K562 (cell line): ENCODE data around the gene MRTFB. TPM values are rescaled to one million over a fixed set of nuclear protein-coding genes. Genes with fewer than 3 reads are reported as not detected.

Source experiments
- ATAC-seq: fragments of 200-7000 bp; cut with Tn5 transposase; 3 replicates; pipeline ENCODE4 v1.9.1; 2020; ENCODE audit warnings: moderate library complexity
- BruUV-seq: library from RNA; stranded (reverse); fragments of 400-500 nt; replicated peaks from 2 replicates; lab custom pipeline; 2021; lab: Mats Ljungman, UMichigan
- CTCF ChIA-PET: fragments of 300-600 bp; formaldehyde crosslinking; extraction: SDS; loops from one replicate; lab custom pipeline; 2021; ENCODE audit warnings: low intra/inter-chr PET ratio; lab: Yijun Ruan, JAX
- POLR2A ChIA-PET: fragments of 300-600, 350-650 bp; sonication (Branson Sonifier 250); formaldehyde crosslinking; extraction: SDS; loops from one replicate; lab custom pipeline; 2021; ENCODE audit warnings: antibody characterized with exemption, inconsistent platforms; lab: Yijun Ruan, JAX
- DNase-seq, 4 experiments: peaks; one replicate each; pipeline versions ENCODE4 v3.0.0 to v3.0.0-alpha.2; 2011 to 2018; ENCODE audit warnings: low spot score in 3 of 4, mixed read lengths in 3 of 4; ENCODE audit errors: extremely low read depth in 1 of 4
- FAIRE-seq: peaks from 2 replicates; lab custom pipeline; 2011; peaks lifted over from hg19 to GRCh38; lab: Jason Lieb, UNC
- H2AFZ ChIP-seq: 2 replicates; pipeline ENCODE4 v1.6.0; 2011; ENCODE audit warnings: low read depth, low read length, control low read depth, inconsistent platforms
- H3K27ac ChIP-seq: fragments of 200-600 bp; 3 replicates; pipeline ENCODE4 v1.8.0; 2011; ENCODE audit warnings: low read depth, mild to moderate bottlenecking, control low read depth, inconsistent platforms, low read length, moderate library complexity, mixed read lengths; ENCODE audit errors: extremely low read depth
- H3K27me3 ChIP-seq, 2 experiments: fragments of 300-600 bp in 1 of 2; 2 replicates in 1 of 2; 3 replicates in 1 of 2; pipeline versions ENCODE4 v1.6.0 to v1.8.0; 2011; ENCODE audit warnings: inconsistent platforms in 2 of 2, low read length in 2 of 2, mild to moderate bottlenecking in 1 of 2, mixed read lengths in 1 of 2, moderate library complexity in 1 of 2; ENCODE audit not compliant: control insufficient read depth in 2 of 2, insufficient read depth in 2 of 2
- H3K36me3 ChIP-seq: fragments of 300-600 bp; 3 replicates; pipeline ENCODE4 v1.8.0; 2011; ENCODE audit warnings: mild to moderate bottlenecking, low read length, inconsistent platforms; ENCODE audit not compliant: control insufficient read depth, insufficient read depth
- H3K4me1 ChIP-seq, 2 experiments: fragments of 200-600 bp in 1 of 2; replicated peaks in 1 of 2; 2 replicates in 1 of 2; 3 replicates in 1 of 2; pipeline versions ENCODE4 v1.5.1 to v1.8.0; 2011; ENCODE audit warnings: inconsistent platforms in 2 of 2, low read length in 2 of 2, mild to moderate bottlenecking in 1 of 2, mixed read lengths in 1 of 2, moderate library complexity in 1 of 2; ENCODE audit not compliant: control insufficient read depth in 2 of 2, insufficient read depth in 2 of 2
- H3K4me2 ChIP-seq: 2 replicates; pipeline ENCODE4 v1.6.1; 2011; ENCODE audit warnings: low read length, control low read depth, inconsistent platforms, mixed read lengths; ENCODE audit not compliant: insufficient read depth
- H3K4me3 ChIP-seq: fragments of 200-600 bp; sonication (generic), shearing (Covaris generic); 2 replicates; pipeline ENCODE4 v1.5.1; 2016; ENCODE audit warnings: control low read depth, inconsistent platforms
- H3K79me2 ChIP-seq: fragments of 200-600 bp; 3 replicates; pipeline ENCODE4 v1.8.0; 2011; ENCODE audit warnings: low read length, inconsistent platforms; ENCODE audit not compliant: control insufficient read depth, insufficient read depth
- H3K9ac ChIP-seq, 2 experiments: 2 replicates each; pipeline versions ENCODE4 v1.6.0 to v1.6.1; 2011; ENCODE audit warnings: low read depth in 2 of 2, low read length in 2 of 2, control low read depth in 1 of 2, inconsistent platforms in 1 of 2, mild to moderate bottlenecking in 1 of 2, mixed read lengths in 1 of 2; ENCODE audit not compliant: insufficient read depth in 1 of 2
- H3K9me1 ChIP-seq: one replicate; pipeline ENCODE4 v1.6.0; 2011; ENCODE audit warnings: inconsistent platforms, mild to moderate bottlenecking, low read length, moderate library complexity; ENCODE audit not compliant: control insufficient read depth, insufficient read depth
- H3K9me3 ChIP-seq: replicated peaks from 2 replicates; pipeline ENCODE4 v1.5.1; 2011; ENCODE audit warnings: low read depth, low read length, inconsistent platforms; ENCODE audit not compliant: control insufficient read depth, insufficient read depth
- H4K20me1 ChIP-seq: replicated peaks from 2 replicates; pipeline ENCODE4 v1.6.1; 2011; ENCODE audit warnings: low read length, inconsistent platforms, mixed read lengths; ENCODE audit not compliant: control insufficient read depth, insufficient read depth
- MCM3 ChIP-seq: fragments of 450-650 bp; IDR thresholded peaks from 2 replicates; pipeline ENCODE4 v1.6.1; 2016
- MYBL2 ChIP-seq, 2 experiments: fragments of 450-650 bp in 1 of 2; sonication (generic) in 1 of 2; formaldehyde crosslinking in 1 of 2; IDR thresholded peaks; 2 replicates each; pipeline versions ENCODE4 v1.6.1 to v1.8.1; 2017 to 2022; ENCODE audit warnings: borderline replicate concordance in 1 of 2, inconsistent platforms in 1 of 2, low read depth in 1 of 2, mild to moderate bottlenecking in 1 of 2, missing genetic modification reagents in 1 of 2, moderate library complexity in 1 of 2
- POLR2H ChIP-seq: IDR thresholded peaks from 2 replicates; pipeline ENCODE4 v1.6.1; 2016; ENCODE audit warnings: missing genetic modification characterization, low read depth, mild to moderate bottlenecking, control low read depth, missing compliant biosample characterization, moderate library complexity
- PURB ChIP-seq: sonication (generic); formaldehyde crosslinking; IDR thresholded peaks from 2 replicates; pipeline ENCODE4 v1.9.0; 2021; ENCODE audit warnings: low read depth, mild to moderate bottlenecking, missing genetic modification reagents
- SAFB ChIP-seq: fragments of 200-400 bp; formaldehyde crosslinking; IDR thresholded peaks from 2 replicates; pipeline ENCODE4 v1.6.1; 2017; ENCODE audit warnings: low read depth, low read length, borderline replicate concordance
- ZNF589 ChIP-seq: fragments of 200-800 bp; sonication (Bioruptor generic); IDR thresholded peaks from 2 replicates; pipeline ENCODE4 v1.6.1; 2016; ENCODE audit warnings: low read depth, missing genetic modification characterization, missing compliant biosample characterization
- WGBS: fragments of 100-300 bp; shearing (Covaris generic); methylation state at CpG from one replicate; pipeline ENCODE4 v1.1.6; 2016; ENCODE audit warnings: low coverage, mixed read lengths; ENCODE audit not compliant: insufficient coverage; ENCODE audit errors: missing lambda C conversion rate; 5-methylcytosine and 5-hydroxymethylcytosine counted together
- in situ Hi-C: fragments of 300-500 bp; cut with MboI; formaldehyde crosslinking; loops from 4 replicates; pipeline ENCODE4 v1.15.0; 2018; ENCODE audit warnings: inconsistent platforms, mixed read lengths
- intact Hi-C: fragments of 100-400 bp; cut with micrococcal nuclease; formaldehyde crosslinking; loops from 2 replicates; pipeline ENCODE4 v1.14.2; 2022
- polyA plus RNA-seq, 8 experiments: library from polyadenylated mRNA; depleted of rRNA in 4 of 8; stranded (reverse) in 5 of 8; unstranded in 3 of 8; fragments of >200 nt; fragmentation: Nextera tagmentation in 2 of 8; fragmentation: Illumina TruSeq in 1 of 8; extraction: Ambion mirVana in 2 of 8; extraction: Trizol in 1 of 8; gene quantifications; 2 replicates each; pipeline versions ENCODE4 v1.2.1 to v1.2.3, GENCODE V29; 2011 to 2014; ENCODE audit warnings: inconsistent platforms in 1 of 8, missing spikeins in 1 of 8
- total RNA-seq, 7 experiments: library from RNA; depleted of rRNA in 6 of 7; stranded (reverse); fragments of >200 nt in 6 of 7; fragmentation: Illumina TruSeq in 2 of 7; extraction: Trizol in 2 of 7; gene quantifications; 2 replicates each; pipeline versions ENCODE4 v1.2.1 to v1.2.3, GENCODE V29; 2011 to 2021; ENCODE audit warnings: low replicate concordance in 1 of 7
- TF ChIP-seq, protein P1 (sequence below), 2 experiments: fragments of 450-650 bp in 1 of 2; sonication (generic) in 1 of 2; formaldehyde crosslinking in 1 of 2; IDR thresholded peaks in 1 of 2; conservative IDR thresholded peaks in 1 of 2; 2 replicates each; pipeline versions ENCODE4 v1.6.1 to v1.8.1; 2016 to 2023; ENCODE audit warnings: mild to moderate bottlenecking in 2 of 2, moderate library complexity in 2 of 2, inconsistent platforms in 1 of 2, missing genetic modification reagents in 1 of 2
- TF ChIP-seq, protein P2 (sequence below): fragments of 450-650 bp; IDR thresholded peaks from 2 replicates; pipeline ENCODE4 v1.7.1; 2018; ENCODE audit warnings: mild to moderate bottlenecking, low read depth; ENCODE audit not compliant: partially characterized antibody

MRTFB gene
- total and polyA plus RNA-seq, 9 of the 15 experiments (the other 6 are each of a cell fraction or from before 2014, with no cell fraction given) = 2.2 to 12.7 (median 7.0) TPM

DNA sequence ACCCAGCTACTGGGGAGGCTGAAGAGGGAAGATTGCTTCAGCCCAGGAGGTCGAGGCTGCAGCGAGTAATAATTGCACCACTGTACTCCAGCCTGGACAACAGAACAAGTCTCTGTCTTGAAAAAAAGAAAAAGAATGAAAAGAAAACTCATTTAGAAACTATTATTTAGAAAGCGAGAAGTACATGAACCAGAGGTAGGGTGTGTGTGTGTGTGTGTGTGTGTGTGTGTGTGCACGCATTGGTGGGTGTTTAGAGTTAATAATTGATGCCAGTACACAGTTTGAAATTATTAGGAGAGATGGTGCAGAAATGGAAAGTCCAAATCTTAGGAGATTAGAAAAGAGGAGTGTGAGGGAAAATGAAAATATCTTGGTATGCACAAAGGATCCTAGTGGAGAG is 106.6 kb downstream of the MRTFB start:
- H3K27me3 ChIP-seq = no peaks in the 10 kb centered on the region
- in situ Hi-C loops (no loop called here), intact Hi-C loops (no loop called here)
- H3K27ac ChIP-seq = no peak overlapping the region
- ATAC-seq (no peak), FAIRE-seq (no peak), DNase-seq (no peak)
- ChIA-PET CTCF (no interaction called here), POLR2A (no interaction called here)
- H3K79me2 ChIP-seq = no peaks in the 10 kb centered on the region
- no peaks in the 10 kb centered on the region; the same call in 1 of the 2 replicates for H4K20me1 ChIP-seq
- H3K4me3 ChIP-seq = no peak overlapping the region
- peaks cover 5% of the 10 kb centered on the region for H3K9me1 ChIP-seq
- H3K4me2 ChIP-seq = no peak overlapping the region
- no peak for TF ChIP-seq SAFB
- no peak for TF ChIP-seq PURB
- TF ChIP-seq MCM3 = no peak
- H3K36me3 ChIP-seq = no peaks in the 10 kb centered on the region
- no peak overlapping the region for H2AFZ ChIP-seq
- WGBS = 52% methylated on average over 4 of the region's 4 CpGs
- no TSS peak for BruUV-seq
- H3K9ac ChIP-seq = no peak overlapping the region
- H3K4me1 ChIP-seq = no peaks in the 10 kb centered on the region; a peak in 1 of 5 replicates
- H3K9me3 ChIP-seq = no peaks in the 10 kb centered on the region

DNA sequence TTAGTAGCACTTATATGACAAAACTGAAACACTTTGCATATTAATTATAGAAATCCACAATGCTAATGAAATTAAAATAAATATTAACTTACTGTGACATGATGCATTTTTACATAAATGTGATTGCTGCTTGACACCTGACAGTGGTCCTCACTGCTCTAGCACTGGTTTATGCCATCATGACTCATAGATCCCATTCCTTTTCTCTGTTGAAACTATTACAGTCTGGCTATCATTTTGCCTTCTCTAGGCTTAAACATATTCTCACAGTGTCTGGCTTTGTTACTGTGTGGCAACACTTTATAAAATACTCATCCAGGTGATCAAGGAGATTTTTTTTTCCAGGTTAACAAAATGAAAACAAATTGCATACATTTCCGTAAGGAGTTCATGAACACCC is 108.0 kb downstream of the MRTFB start:
- intact Hi-C loops = no loop called here
- no peak for FAIRE-seq
- TF ChIP-seq, protein P1, sequence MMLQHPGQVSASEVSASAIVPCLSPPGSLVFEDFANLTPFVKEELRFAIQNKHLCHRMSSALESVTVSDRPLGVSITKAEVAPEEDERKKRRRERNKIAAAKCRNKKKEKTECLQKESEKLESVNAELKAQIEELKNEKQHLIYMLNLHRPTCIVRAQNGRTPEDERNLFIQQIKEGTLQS (IDR thresholded peaks at IDR 0.05) = no peak
- TF ChIP-seq, protein P1 (CRISPR knock-in tag; conservative IDR thresholded peaks at IDR 0.05) = no peak
- TF ChIP-seq, protein P2, sequence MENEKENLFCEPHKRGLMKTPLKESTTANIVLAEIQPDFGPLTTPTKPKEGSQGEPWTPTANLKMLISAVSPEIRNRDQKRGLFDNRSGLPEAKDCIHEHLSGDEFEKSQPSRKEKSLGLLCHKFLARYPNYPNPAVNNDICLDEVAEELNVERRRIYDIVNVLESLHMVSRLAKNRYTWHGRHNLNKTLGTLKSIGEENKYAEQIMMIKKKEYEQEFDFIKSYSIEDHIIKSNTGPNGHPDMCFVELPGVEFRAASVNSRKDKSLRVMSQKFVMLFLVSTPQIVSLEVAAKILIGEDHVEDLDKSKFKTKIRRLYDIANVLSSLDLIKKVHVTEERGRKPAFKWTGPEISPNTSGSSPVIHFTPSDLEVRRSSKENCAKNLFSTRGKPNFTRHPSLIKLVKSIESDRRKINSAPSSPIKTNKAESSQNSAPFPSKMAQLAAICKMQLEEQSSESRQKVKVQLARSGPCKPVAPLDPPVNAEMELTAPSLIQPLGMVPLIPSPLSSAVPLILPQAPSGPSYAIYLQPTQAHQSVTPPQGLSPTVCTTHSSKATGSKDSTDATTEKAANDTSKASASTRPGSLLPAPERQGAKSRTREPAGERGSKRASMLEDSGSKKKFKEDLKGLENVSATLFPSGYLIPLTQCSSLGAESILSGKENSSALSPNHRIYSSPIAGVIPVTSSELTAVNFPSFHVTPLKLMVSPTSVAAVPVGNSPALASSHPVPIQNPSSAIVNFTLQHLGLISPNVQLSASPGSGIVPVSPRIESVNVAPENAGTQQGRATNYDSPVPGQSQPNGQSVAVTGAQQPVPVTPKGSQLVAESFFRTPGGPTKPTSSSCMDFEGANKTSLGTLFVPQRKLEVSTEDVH = no peak
- TF ChIP-seq ZNF589 (CRISPR knock-in tag) (no peak), MYBL2 (IDR thresholded peaks at IDR 0.05; ENCODE audit: low read depth) (no peak), MYBL2 (CRISPR knock-in tag; IDR thresholded peaks at IDR 0.05; ENCODE audit: borderline replicate concordance) (no peak), POLR2H (tag) (no peak), SAFB (no peak)

More for the DNA sequence above, 108.0 kb downstream of the MRTFB start:
- Histone ChIP-seq H3K36me3 (no peaks in the 10 kb centered on the region), H3K27me3 (no peaks in the 10 kb centered on the region), H2AFZ (no peak overlapping the region), H3K4me3 (no peak overlapping the region), H3K27ac (no peak overlapping the region), H3K9me1 (peaks cover 5% of the 10 kb centered on the region), H3K4me2 (no peak overlapping the region), H3K4me1 (no peaks in the 10 kb centered on the region; a peak in 1 of 5 replicates), H3K9me3 (no peaks in the 10 kb centered on the region), H3K79me2 (no peaks in the 10 kb centered on the region), H4K20me1 (no peaks in the 10 kb centered on the region; the same call in 1 of the 2 replicates), H3K9ac (no peak overlapping the region)
- WGBS = 88% methylated on average over 1 of the region's 1 CpG
- ChIA-PET POLR2A (no interaction called here), CTCF (no interaction called here)
- ATAC-seq = no peak
- DNase-seq = no peak
- no TSS peak for BruUV-seq
- in situ Hi-C loops = no loop called here
